HCT116 (cell line): ENCODE measurements around the gene ATOH8. TPM values are rescaled to one million over a fixed set of nuclear protein-coding genes. Genes with fewer than 3 reads are reported as not detected.

Experiments used
- ATAC-seq: fragments of 200-7000 bp; cut with Tn5 transposase; 2 replicates; pipeline ENCODE4 v1.9.1; 2020; ENCODE audit warnings: mild to moderate bottlenecking, moderate library complexity
- BruUV-seq: library from RNA; stranded (reverse); fragments of 400-500 nt; replicated peaks from 2 replicates; lab custom pipeline; 2021; lab: Mats Ljungman, UMichigan
- CTCF ChIA-PET: fragments of 300-600 bp; sonication (Branson Sonifier 250); formaldehyde crosslinking; loops from one replicate; lab custom pipeline; 2021; ENCODE audit warnings: antibody characterized with exemption; lab: Charles Lee
- POLR2A ChIA-PET: fragments of 300-600, 350-600 bp; sonication (Branson Sonifier 250); formaldehyde crosslinking; loops from one replicate; lab custom pipeline; 2021; ENCODE audit warnings: antibody characterized with exemption; lab: Charles Lee
- RAD21 ChIA-PET, 2 experiments: fragments of 300-600 bp; sonication (Branson Sonifier 250); formaldehyde crosslinking; loops; one replicate each; lab custom pipeline; 2023; ENCODE audit warnings: low total read pairs in 2 of 2; ENCODE audit not compliant: uncharacterized antibody in 2 of 2, unreplicated experiment in 2 of 2, low non-redundant PET in 1 of 2; lab: Charles Lee
- DNase-seq: peaks from one replicate; pipeline ENCODE4 v3.0.0-alpha.2; 2010; ENCODE audit warnings: low read depth, low spot score
- H2AFZ ChIP-seq: fragments of 200-600 bp; shearing (Covaris generic), sonication (generic); 2 replicates; pipeline ENCODE4 v1.6.1; 2017; ENCODE audit warnings: low read depth, mixed run types, mixed read lengths, antibody characterized with exemption, low read length; ENCODE audit not compliant: poor library complexity, severe bottlenecking
- H3K27ac ChIP-seq: 2 replicates; pipeline ENCODE4 v1.5.1; 2012; ENCODE audit warnings: low read depth, low read length
- H3K27me3 ChIP-seq: fragments of 200-600 bp; sonication (generic); 2 replicates; pipeline ENCODE4 v1.6.1; 2016; ENCODE audit warnings: mixed run types, low read length, mixed read lengths; ENCODE audit not compliant: insufficient read depth
- H3K36me3 ChIP-seq, 2 experiments: fragments of 200-500 bp in 1 of 2; fragments of 200-600 bp in 1 of 2; sonication (Bioruptor generic) in 1 of 2; sonication (generic) in 1 of 2; 2 replicates each; pipeline versions ENCODE4 v1.5.1 to v1.6.1; 2014 to 2016; ENCODE audit warnings: low read length in 2 of 2, inconsistent platforms in 1 of 2, mixed read lengths in 1 of 2, mixed run types in 1 of 2; ENCODE audit not compliant: insufficient read depth in 2 of 2, control insufficient read depth in 1 of 2
- H3K4me1 ChIP-seq, 2 experiments: fragments of 200-600 bp in 1 of 2; sonication (generic) in 1 of 2; 2 replicates each; pipeline versions ENCODE4 v1.5.1 to v1.6.1; 2012 to 2017; ENCODE audit warnings: low read length in 2 of 2, inconsistent platforms in 1 of 2, mild to moderate bottlenecking in 1 of 2, mixed read lengths in 1 of 2, mixed run types in 1 of 2, moderate library complexity in 1 of 2; ENCODE audit not compliant: insufficient read depth in 2 of 2, control insufficient read depth in 1 of 2
- H3K4me2 ChIP-seq: fragments of 200-600 bp; sonication (generic); 2 replicates; pipeline ENCODE4 v1.6.1; 2017; ENCODE audit warnings: mixed run types, low read length, mixed read lengths
- H3K4me3 ChIP-seq, 2 experiments: fragments of 200-600 bp in 1 of 2; sonication (generic) in 1 of 2; replicated peaks in 1 of 2; 2 replicates each; pipeline ENCODE4 v1.5.1; 2011 to 2016; ENCODE audit warnings: low read length in 2 of 2, control low read depth in 1 of 2, low read depth in 1 of 2, mild to moderate bottlenecking in 1 of 2, mixed read lengths in 1 of 2, mixed run types in 1 of 2
- H3K79me2 ChIP-seq: fragments of 200-600 bp; sonication (generic); 2 replicates; pipeline ENCODE4 v1.6.1; 2017; ENCODE audit warnings: mild to moderate bottlenecking, mixed run types, low read length, moderate library complexity, mixed read lengths; ENCODE audit not compliant: insufficient read depth
- H3K9ac ChIP-seq: fragments of 200-600 bp; sonication (generic); 2 replicates; pipeline ENCODE4 v1.6.1; 2016; ENCODE audit warnings: low read length, mixed read lengths
- H3K9me2 ChIP-seq: fragments of 200-600 bp; sonication (generic), shearing (Covaris generic); 2 replicates; pipeline ENCODE4 v1.6.1; 2017; ENCODE audit warnings: mixed run types, mild to moderate bottlenecking, moderate library complexity; ENCODE audit not compliant: insufficient read depth
- H3K9me3 ChIP-seq, 2 experiments: fragments of 200-500 bp in 1 of 2; fragments of 200-600 bp in 1 of 2; sonication (Bioruptor generic) in 1 of 2; sonication (generic) in 1 of 2; 2 replicates each; pipeline ENCODE4 v1.6.1; 2014 to 2017; ENCODE audit warnings: low read length in 2 of 2, mixed read lengths in 2 of 2, inconsistent platforms in 1 of 2, low read depth in 1 of 2, mild to moderate bottlenecking in 1 of 2, mixed run types in 1 of 2, moderate library complexity in 1 of 2; ENCODE audit not compliant: control insufficient read depth in 1 of 2, insufficient read depth in 1 of 2
- H4K20me1 ChIP-seq: fragments of 200-600 bp; sonication (generic), shearing (Covaris generic); 2 replicates; pipeline ENCODE4 v1.6.1; 2017; ENCODE audit warnings: mixed run types, mild to moderate bottlenecking, moderate library complexity; ENCODE audit not compliant: insufficient read depth
- ATF3 ChIP-seq: IDR thresholded peaks from 2 replicates; pipeline ENCODE4 v1.6.1; 2012
- CBX3 ChIP-seq: IDR thresholded peaks from 2 replicates; pipeline ENCODE4 v1.6.1; 2012; ENCODE audit warnings: low read depth
- ELF1 ChIP-seq: IDR thresholded peaks from 2 replicates; pipeline ENCODE4 v1.6.1; 2012; ENCODE audit warnings: low read depth, borderline replicate concordance
- EZH2phosphoT487 ChIP-seq: fragments of 200-600 bp; IDR thresholded peaks from 2 replicates; pipeline ENCODE4 v1.6.1; 2018; ENCODE audit warnings: antibody characterized with exemption, borderline replicate concordance
- FOSL1 ChIP-seq: IDR thresholded peaks from 2 replicates; pipeline ENCODE4 v1.6.1; 2012; ENCODE audit warnings: low read depth
- JUND ChIP-seq: IDR thresholded peaks from 2 replicates; pipeline ENCODE4 v1.6.1; 2012
- SIN3A ChIP-seq: IDR thresholded peaks from 2 replicates; pipeline ENCODE4 v1.6.1; 2012; ENCODE audit warnings: low read depth
- SP1 ChIP-seq: IDR thresholded peaks from 2 replicates; pipeline ENCODE4 v1.6.1; 2012; ENCODE audit warnings: low read depth
- SRF ChIP-seq: IDR thresholded peaks from 2 replicates; pipeline ENCODE4 v1.6.1; 2012; ENCODE audit warnings: low read depth
- ZBTB33 ChIP-seq: IDR thresholded peaks from 2 replicates; pipeline ENCODE4 v1.6.1; 2011; ENCODE audit warnings: mild to moderate bottlenecking, low read length, moderate library complexity; ENCODE audit not compliant: insufficient replicate concordance; ENCODE audit errors: extremely low read depth
- ZFX ChIP-seq: fragments of 450-650 bp; IDR thresholded peaks from 2 replicates; pipeline ENCODE4 v1.6.1; 2017
- ZNF274 ChIP-seq: fragments of 200-500 bp; sonication (Bioruptor generic); IDR thresholded peaks from 2 replicates; pipeline ENCODE4 v1.6.1; 2014; ENCODE audit warnings: mild to moderate bottlenecking, low read depth, low read length, inconsistent platforms
- intact Hi-C: fragments of 100-400 bp; cut with micrococcal nuclease; formaldehyde crosslinking; loops from 2 replicates; pipeline ENCODE4 v1.10.0; 2022
- total RNA-seq: library from RNA; stranded (reverse); gene quantifications from one replicate; pipeline ENCODE4 v1.2.1, GENCODE V29; 2021; ENCODE audit not compliant: unreplicated experiment
- TF ChIP-seq, protein P1 (sequence below), 3 experiments: fragments of 200-600 bp in 1 of 3; sonication (generic) in 1 of 3; IDR thresholded peaks in 2 of 3; conservative IDR thresholded peaks in 1 of 3; 2 replicates each; pipeline ENCODE4 v1.5.1; 2012 to 2017; ENCODE audit warnings: low read depth in 2 of 3, low read length in 2 of 3, antibody characterized with exemption in 1 of 3, borderline replicate concordance in 1 of 3, control low read depth in 1 of 3, mild to moderate bottlenecking in 1 of 3, mixed read lengths in 1 of 3, mixed run types in 1 of 3, moderate library complexity in 1 of 3; ENCODE audit not compliant: insufficient read depth in 1 of 3
- TF ChIP-seq, protein P2 (sequence below): IDR thresholded peaks from 2 replicates; pipeline ENCODE4 v1.6.1; 2012; ENCODE audit warnings: low read depth
- TF ChIP-seq, protein P3 (sequence below): IDR thresholded peaks from 2 replicates; pipeline ENCODE4 v1.6.1; 2012

Gene ATOH8
- total RNA-seq, 1 experiment from 2014 or later = 0.74 TPM

DNA sequence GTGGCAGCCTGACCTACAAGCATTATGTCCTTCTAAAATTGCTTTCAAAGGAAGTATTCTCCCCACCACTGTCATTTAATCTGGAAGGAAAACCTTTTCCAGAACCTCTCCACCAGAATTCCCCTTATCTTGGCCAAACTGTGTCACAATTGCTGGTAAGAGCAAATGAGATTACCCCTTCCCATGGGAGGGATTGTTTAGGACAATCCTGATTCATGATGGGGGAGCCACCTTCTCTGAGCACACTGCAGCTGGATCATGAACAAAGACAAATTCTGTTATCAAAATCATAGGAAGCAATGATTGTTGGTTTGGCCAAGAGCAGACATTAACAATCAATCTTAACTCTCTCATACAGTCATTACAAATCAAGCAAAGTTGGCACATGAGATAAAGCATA, 18.1 kb upstream of the ATOH8 start:
- ATAC-seq (no peak), DNase-seq (no peak)
- H3K9me2 ChIP-seq = no peaks in the 10 kb centered on the region
- no peak overlapping the region for H3K4me2 ChIP-seq
- H4K20me1 ChIP-seq = no peaks in the 10 kb centered on the region
- no peaks in the 10 kb centered on the region for H3K79me2 ChIP-seq
- POLR2A ChIA-PET = no interaction called here
- CTCF ChIA-PET = no interaction called here
- peaks cover 1 to 4% of the 10 kb centered on the region in 2 experiments; a peak in 1 of 4 replicates for H3K4me1 ChIP-seq
- H3K9ac ChIP-seq = no peak overlapping the region
- no peak overlapping the region for H3K27ac ChIP-seq
- BruUV-seq = no TSS peak
- RAD21 ChIA-PET = no interaction called here
- H2AFZ ChIP-seq = no peak overlapping the region
- H3K36me3 ChIP-seq = no peaks in the 10 kb centered on the region
- TF ChIP-seq ELF1 (no peak), ZBTB33 (no peak), EZH2phosphoT487 (no peak), ATF3 (no peak), ZFX (no peak), CBX3 (no peak), SP1 (no peak), ZNF274 (no peak), FOSL1 (no peak), SRF (no peak), JUND (no peak), SIN3A (no peak)
- TF ChIP-seq, protein P1, sequence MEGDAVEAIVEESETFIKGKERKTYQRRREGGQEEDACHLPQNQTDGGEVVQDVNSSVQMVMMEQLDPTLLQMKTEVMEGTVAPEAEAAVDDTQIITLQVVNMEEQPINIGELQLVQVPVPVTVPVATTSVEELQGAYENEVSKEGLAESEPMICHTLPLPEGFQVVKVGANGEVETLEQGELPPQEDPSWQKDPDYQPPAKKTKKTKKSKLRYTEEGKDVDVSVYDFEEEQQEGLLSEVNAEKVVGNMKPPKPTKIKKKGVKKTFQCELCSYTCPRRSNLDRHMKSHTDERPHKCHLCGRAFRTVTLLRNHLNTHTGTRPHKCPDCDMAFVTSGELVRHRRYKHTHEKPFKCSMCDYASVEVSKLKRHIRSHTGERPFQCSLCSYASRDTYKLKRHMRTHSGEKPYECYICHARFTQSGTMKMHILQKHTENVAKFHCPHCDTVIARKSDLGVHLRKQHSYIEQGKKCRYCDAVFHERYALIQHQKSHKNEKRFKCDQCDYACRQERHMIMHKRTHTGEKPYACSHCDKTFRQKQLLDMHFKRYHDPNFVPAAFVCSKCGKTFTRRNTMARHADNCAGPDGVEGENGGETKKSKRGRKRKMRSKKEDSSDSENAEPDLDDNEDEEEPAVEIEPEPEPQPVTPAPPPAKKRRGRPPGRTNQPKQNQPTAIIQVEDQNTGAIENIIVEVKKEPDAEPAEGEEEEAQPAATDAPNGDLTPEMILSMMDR (IDR thresholded peaks at IDR 0.05 in 2 of 3, conservative IDR thresholded peaks at IDR 0.05 in 1 of 3; ENCODE audit: borderline replicate concordance in 1 of 3, insufficient read depth in 1 of 3, low read depth in 2 of 3, low read length in 2 of 3) = no peak
- TF ChIP-seq, protein P2, sequence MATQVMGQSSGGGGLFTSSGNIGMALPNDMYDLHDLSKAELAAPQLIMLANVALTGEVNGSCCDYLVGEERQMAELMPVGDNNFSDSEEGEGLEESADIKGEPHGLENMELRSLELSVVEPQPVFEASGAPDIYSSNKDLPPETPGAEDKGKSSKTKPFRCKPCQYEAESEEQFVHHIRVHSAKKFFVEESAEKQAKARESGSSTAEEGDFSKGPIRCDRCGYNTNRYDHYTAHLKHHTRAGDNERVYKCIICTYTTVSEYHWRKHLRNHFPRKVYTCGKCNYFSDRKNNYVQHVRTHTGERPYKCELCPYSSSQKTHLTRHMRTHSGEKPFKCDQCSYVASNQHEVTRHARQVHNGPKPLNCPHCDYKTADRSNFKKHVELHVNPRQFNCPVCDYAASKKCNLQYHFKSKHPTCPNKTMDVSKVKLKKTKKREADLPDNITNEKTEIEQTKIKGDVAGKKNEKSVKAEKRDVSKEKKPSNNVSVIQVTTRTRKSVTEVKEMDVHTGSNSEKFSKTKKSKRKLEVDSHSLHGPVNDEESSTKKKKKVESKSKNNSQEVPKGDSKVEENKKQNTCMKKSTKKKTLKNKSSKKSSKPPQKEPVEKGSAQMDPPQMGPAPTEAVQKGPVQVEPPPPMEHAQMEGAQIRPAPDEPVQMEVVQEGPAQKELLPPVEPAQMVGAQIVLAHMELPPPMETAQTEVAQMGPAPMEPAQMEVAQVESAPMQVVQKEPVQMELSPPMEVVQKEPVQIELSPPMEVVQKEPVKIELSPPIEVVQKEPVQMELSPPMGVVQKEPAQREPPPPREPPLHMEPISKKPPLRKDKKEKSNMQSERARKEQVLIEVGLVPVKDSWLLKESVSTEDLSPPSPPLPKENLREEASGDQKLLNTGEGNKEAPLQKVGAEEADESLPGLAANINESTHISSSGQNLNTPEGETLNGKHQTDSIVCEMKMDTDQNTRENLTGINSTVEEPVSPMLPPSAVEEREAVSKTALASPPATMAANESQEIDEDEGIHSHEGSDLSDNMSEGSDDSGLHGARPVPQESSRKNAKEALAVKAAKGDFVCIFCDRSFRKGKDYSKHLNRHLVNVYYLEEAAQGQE = no peak
- TF ChIP-seq, protein P3, sequence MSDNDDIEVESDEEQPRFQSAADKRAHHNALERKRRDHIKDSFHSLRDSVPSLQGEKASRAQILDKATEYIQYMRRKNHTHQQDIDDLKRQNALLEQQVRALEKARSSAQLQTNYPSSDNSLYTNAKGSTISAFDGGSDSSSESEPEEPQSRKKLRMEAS = no peak
- H3K4me3 ChIP-seq = no peak overlapping the region
- H3K9me3 ChIP-seq = no peaks in the 10 kb centered on the region
- no peaks in the 10 kb centered on the region for H3K27me3 ChIP-seq
- intact Hi-C loops = no loop called here
